Smooth muscle cell (in vitro differentiated cells): Measurements from ENCODE around the gene GRK5. TPM values are rescaled to one million over a fixed set of nuclear protein-coding genes. Genes with fewer than 3 reads are reported as not detected.

ENCODE experiments used
- DNase-seq: peaks from one replicate; lab custom pipeline; 2025; ENCODE audit not compliant: unreplicated experiment; lab: John Stamatoyannopoulos, UW
- H2AFZ ChIP-seq: fragments of 200-600 bp; sonication (generic); 2 replicates; pipeline ENCODE4 v1.6.0; 2016; ENCODE audit warnings: antibody characterized with exemption, low read depth, mild to moderate bottlenecking
- H3F3A ChIP-seq: fragments of 200-600 bp; sonication (generic); 2 replicates; pipeline ENCODE4 v1.6.0; 2017; ENCODE audit warnings: antibody characterized with exemption, low read depth
- H3K27ac ChIP-seq: fragments of 200-600 bp; sonication (generic); 2 replicates; pipeline ENCODE4 v1.5.1; 2016; ENCODE audit warnings: low read depth, mild to moderate bottlenecking
- H3K27me3 ChIP-seq: fragments of 200-600 bp; sonication (generic); 2 replicates; pipeline ENCODE4 v1.6.1; 2016; ENCODE audit warnings: low read depth, mild to moderate bottlenecking
- H3K36me3 ChIP-seq: fragments of 200-600 bp; sonication (generic); 2 replicates; pipeline ENCODE4 v1.5.1; 2016; ENCODE audit warnings: low read depth
- H3K4me1 ChIP-seq: fragments of 200-600 bp; sonication (generic); 2 replicates; pipeline ENCODE4 v1.5.1; 2016; ENCODE audit warnings: low read depth
- H3K4me2 ChIP-seq: fragments of 200-600 bp; sonication (generic); 2 replicates; pipeline ENCODE4 v1.6.0; 2016; ENCODE audit warnings: mild to moderate bottlenecking
- H3K4me3 ChIP-seq: fragments of 200-600 bp; sonication (generic); 2 replicates; pipeline ENCODE4 v1.5.1; 2016; ENCODE audit warnings: mild to moderate bottlenecking
- H3K79me2 ChIP-seq: fragments of 200-600 bp; sonication (generic); 2 replicates; pipeline ENCODE4 v1.6.0; 2016; ENCODE audit warnings: low read depth, mild to moderate bottlenecking
- H3K9ac ChIP-seq: fragments of 200-600 bp; sonication (generic); 2 replicates; pipeline ENCODE4 v1.6.0; 2016; ENCODE audit warnings: low read depth
- H3K9me3 ChIP-seq: fragments of 200-600 bp; sonication (generic); replicated peaks from 2 replicates; pipeline ENCODE4 v1.5.1; 2016; ENCODE audit warnings: low read depth
- H4K20me1 ChIP-seq: fragments of 200-600 bp; sonication (generic); 2 replicates; pipeline ENCODE4 v1.6.0; 2016; ENCODE audit warnings: low read depth
- CTCF ChIP-seq: fragments of 200-600 bp; sonication (generic); IDR thresholded peaks from 2 replicates; pipeline ENCODE4 v1.5.1; 2017; ENCODE audit warnings: borderline replicate concordance, mild to moderate bottlenecking, antibody characterized with exemption; ENCODE audit not compliant: insufficient read depth, poor library complexity, severe bottlenecking
- WGBS: methylation state at CpG from one replicate; pipeline ENCODE4 v1.1.7; 2016; ENCODE audit warnings: low lambda C conversion rate; 5-methylcytosine and 5-hydroxymethylcytosine counted together
- polyA plus RNA-seq: library from polyadenylated mRNA; unstranded; fragments of >200 nt; fragmentation: Nextera tagmentation; extraction: Ambion mirVana; gene quantifications from 2 replicates; pipeline ENCODE4 v1.2.1, GENCODE V29; 2016
- total RNA-seq: library from RNA; depleted of rRNA; stranded (reverse); fragments of >200 nt; gene quantifications from 2 replicates; pipeline ENCODE4 v1.2.3, GENCODE V29; 2014

The GRK5 gene
- total and polyA plus RNA-seq, 2 experiments from 2014 or later = 4.4 to 5.2 TPM

- Histone ChIP-seq H3K36me3 (no peaks in the 10 kb centered on the region), H3K9ac (no peak overlapping the region), H3K79me2 (no peaks in the 10 kb centered on the region), H3K4me1 (no peaks in the 10 kb centered on the region), H3F3A (no peaks in the 10 kb centered on the region), H2AFZ (no peak overlapping the region), H3K27me3 (no peaks in the 10 kb centered on the region), H3K9me3 (no peaks in the 10 kb centered on the region), H3K4me2 (no peak overlapping the region), H3K27ac (no peak overlapping the region), H4K20me1 (no peaks in the 10 kb centered on the region), H3K4me3 (no peak overlapping the region)
- no peak for DNase-seq
- 91% methylated on average over 3 of the region's 3 CpGs for WGBS
- TF ChIP-seq CTCF = no peak
Measured at GRCh38 chr10:119325131-119325530, 117.8 kb downstream of the GRK5 start.

GRCh38 chr10:119326167-119326566 is 118.8 kb downstream of the GRK5 start:
- no peaks in the 10 kb centered on the region for H3K79me2 ChIP-seq
- no peaks in the 10 kb centered on the region for H3K4me1 ChIP-seq
- no peaks in the 10 kb centered on the region for H3K27me3 ChIP-seq
- no peak overlapping the region for H2AFZ ChIP-seq
- no peak overlapping the region for H3K9ac ChIP-seq
- no peak overlapping the region for H3K27ac ChIP-seq
- 92% methylated on average over 10 of the region's 10 CpGs for WGBS
- H3K4me3 ChIP-seq = no peak overlapping the region
- H3K9me3 ChIP-seq = no peaks in the 10 kb centered on the region
- no peaks in the 10 kb centered on the region for H4K20me1 ChIP-seq
- no peaks in the 10 kb centered on the region for H3K36me3 ChIP-seq
- no peaks in the 10 kb centered on the region for H3F3A ChIP-seq
- no peak overlapping the region for H3K4me2 ChIP-seq
- DNase-seq = no peak
- TF ChIP-seq CTCF = no peak

- Histone ChIP-seq H3K9ac (no peak overlapping the region), H3K9me3 (no peaks in the 10 kb centered on the region), H3K4me3 (no peak overlapping the region), H3K4me2 (no peak overlapping the region), H4K20me1 (no peaks in the 10 kb centered on the region), H2AFZ (no peak overlapping the region), H3K27me3 (no peaks in the 10 kb centered on the region), H3K79me2 (no peaks in the 10 kb centered on the region), H3F3A (no peaks in the 10 kb centered on the region), H3K36me3 (no peaks in the 10 kb centered on the region), H3K4me1 (no peaks in the 10 kb centered on the region), H3K27ac (no peak overlapping the region)
- TF ChIP-seq CTCF = no peak
- WGBS = 94% methylated on average over 14 of the region's 14 CpGs
- DNase-seq = no peak
Measured at GRCh38 chr10:119327096-119327745, 119.8 kb downstream of the GRK5 start.

GRCh38 chr10:119328223-119328622 is 120.9 kb downstream of the GRK5 start:
- 94% methylated on average over 2 of the region's 2 CpGs for WGBS
- Histone ChIP-seq H3K9me3 (no peaks in the 10 kb centered on the region), H3K4me1 (no peaks in the 10 kb centered on the region), H3K79me2 (no peaks in the 10 kb centered on the region), H3K4me2 (no peak overlapping the region), H3K36me3 (no peaks in the 10 kb centered on the region), H3K4me3 (no peak overlapping the region), H3K27me3 (no peaks in the 10 kb centered on the region), H3F3A (no peaks in the 10 kb centered on the region), H3K27ac (no peak overlapping the region), H3K9ac (no peak overlapping the region), H4K20me1 (no peaks in the 10 kb centered on the region), H2AFZ (no peak overlapping the region)
- TF ChIP-seq CTCF = no peak
- no peak for DNase-seq
